H1 (cell line): ENCODE measurements around the gene SPACA7. TPM values are rescaled to one million over a fixed set of nuclear protein-coding genes. Genes with fewer than 3 reads are reported as not detected.

Experiments used
- EGR1 ChIP-seq: IDR thresholded peaks from 2 replicates; pipeline ENCODE4 v1.6.1; 2011; ENCODE audit warnings: low read depth, low read length, borderline replicate concordance
- GTF2F1 ChIP-seq: IDR thresholded peaks from 2 replicates; pipeline ENCODE4 v1.6.1; 2012; ENCODE audit warnings: low read depth, low read length, improper control_type of control experiment, borderline replicate concordance
- HDAC6 ChIP-seq: IDR thresholded peaks from one replicate; pipeline ENCODE4 v1.7.1; 2012; ENCODE audit warnings: low read depth, mild to moderate bottlenecking, inconsistent platforms, low read length, moderate library complexity
- JUND ChIP-seq: IDR thresholded peaks from 2 replicates; pipeline ENCODE4 v1.6.1; 2011; ENCODE audit warnings: mild to moderate bottlenecking, improper control_type of control experiment, low read length
- KDM4A ChIP-seq: IDR thresholded peaks from one replicate; pipeline ENCODE4 v1.7.1; 2012; ENCODE audit warnings: low read depth, mild to moderate bottlenecking, moderate library complexity, low read length, inconsistent platforms; ENCODE audit not compliant: severe bottlenecking
- RBBP5 ChIP-seq: IDR thresholded peaks from 2 replicates; pipeline ENCODE4 v1.7.1; 2012; ENCODE audit warnings: low read depth, mild to moderate bottlenecking, inconsistent platforms, low read length, moderate library complexity, borderline replicate concordance
- RNF2 ChIP-seq: fragments of 200-900, 300-1000 bp; sonication (generic); IDR thresholded peaks from 2 replicates; pipeline ENCODE4 v1.7.1; 2016; ENCODE audit warnings: borderline replicate concordance, low read depth, mild to moderate bottlenecking, antibody characterized with exemption, low read length; ENCODE audit not compliant: poor library complexity, severe bottlenecking; ENCODE audit errors: missing control alignments
- SAP30 ChIP-seq: fragments of 300-600 bp; sonication (generic); IDR thresholded peaks from 2 replicates; pipeline ENCODE4 v1.7.1; 2012; ENCODE audit warnings: low read length, moderate library complexity, mild to moderate bottlenecking, inconsistent platforms; ENCODE audit not compliant: insufficient read depth, insufficient replicate concordance
- SIX5 ChIP-seq: IDR thresholded peaks from 2 replicates; pipeline ENCODE4 v1.6.1; 2011; ENCODE audit warnings: mild to moderate bottlenecking, low read depth, low read length
- ZNF274 ChIP-seq: IDR thresholded peaks from 2 replicates; pipeline ENCODE4 v1.7.0; 2012; ENCODE audit warnings: low read length, borderline replicate concordance; ENCODE audit errors: extremely low read depth
- polyA plus RNA-seq, 7 experiments: library from polyadenylated mRNA; depleted of rRNA in 3 of 7; stranded (reverse) in 5 of 7; unstranded in 2 of 7; fragments of >200 nt in 5 of 7; fragments of 200-250 nt in 2 of 7; gene quantifications; 1 replicate in 5 of 7; 2 replicates in 1 of 7; 4 replicates in 1 of 7; pipeline versions ENCODE4 v1.2.1 to v1.2.3, GENCODE V29; 2011 to 2013; ENCODE audit warnings: missing spikeins in 2 of 7, mixed read lengths in 2 of 7
- total RNA-seq: library from RNA; stranded (reverse); fragmentation: NEBNext Ultra II Directional; extraction: Animal tissue kit (Norgen Biotek cat#: 25700); gene quantifications from 2 replicates; pipeline ENCODE4 v1.2.1, GENCODE V29; 2021
- TF ChIP-seq, protein P1 (sequence below): fragments of 300-600 bp; sonication (generic); IDR thresholded peaks from 2 replicates; pipeline ENCODE4 v1.7.1; 2012; ENCODE audit warnings: low read length, moderate library complexity, mild to moderate bottlenecking, inconsistent platforms; ENCODE audit not compliant: insufficient replicate concordance

Gene SPACA7
- total and polyA plus RNA-seq, 2 of the 8 experiments (the other 6 are each of a cell fraction or from before 2014, with no cell fraction given) = not detected

DNA sequence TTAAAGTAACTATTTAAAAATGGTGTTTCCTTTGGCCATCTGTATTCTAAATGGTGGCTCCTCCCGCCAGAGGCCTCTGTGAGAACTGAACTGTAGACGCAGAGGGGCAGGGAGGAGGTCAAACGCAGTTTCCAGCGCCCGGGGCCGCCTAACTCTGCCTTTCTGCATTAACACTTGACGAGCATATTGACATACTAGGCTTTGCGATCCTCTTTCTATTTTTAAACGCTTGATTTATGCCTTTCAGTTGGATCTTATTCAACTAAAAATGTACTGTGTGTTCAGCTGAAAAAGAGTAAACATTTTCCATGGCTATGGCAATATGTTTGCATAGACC lies 74.7 kb downstream of the SPACA7 start (continued):
- TF ChIP-seq, protein P1, sequence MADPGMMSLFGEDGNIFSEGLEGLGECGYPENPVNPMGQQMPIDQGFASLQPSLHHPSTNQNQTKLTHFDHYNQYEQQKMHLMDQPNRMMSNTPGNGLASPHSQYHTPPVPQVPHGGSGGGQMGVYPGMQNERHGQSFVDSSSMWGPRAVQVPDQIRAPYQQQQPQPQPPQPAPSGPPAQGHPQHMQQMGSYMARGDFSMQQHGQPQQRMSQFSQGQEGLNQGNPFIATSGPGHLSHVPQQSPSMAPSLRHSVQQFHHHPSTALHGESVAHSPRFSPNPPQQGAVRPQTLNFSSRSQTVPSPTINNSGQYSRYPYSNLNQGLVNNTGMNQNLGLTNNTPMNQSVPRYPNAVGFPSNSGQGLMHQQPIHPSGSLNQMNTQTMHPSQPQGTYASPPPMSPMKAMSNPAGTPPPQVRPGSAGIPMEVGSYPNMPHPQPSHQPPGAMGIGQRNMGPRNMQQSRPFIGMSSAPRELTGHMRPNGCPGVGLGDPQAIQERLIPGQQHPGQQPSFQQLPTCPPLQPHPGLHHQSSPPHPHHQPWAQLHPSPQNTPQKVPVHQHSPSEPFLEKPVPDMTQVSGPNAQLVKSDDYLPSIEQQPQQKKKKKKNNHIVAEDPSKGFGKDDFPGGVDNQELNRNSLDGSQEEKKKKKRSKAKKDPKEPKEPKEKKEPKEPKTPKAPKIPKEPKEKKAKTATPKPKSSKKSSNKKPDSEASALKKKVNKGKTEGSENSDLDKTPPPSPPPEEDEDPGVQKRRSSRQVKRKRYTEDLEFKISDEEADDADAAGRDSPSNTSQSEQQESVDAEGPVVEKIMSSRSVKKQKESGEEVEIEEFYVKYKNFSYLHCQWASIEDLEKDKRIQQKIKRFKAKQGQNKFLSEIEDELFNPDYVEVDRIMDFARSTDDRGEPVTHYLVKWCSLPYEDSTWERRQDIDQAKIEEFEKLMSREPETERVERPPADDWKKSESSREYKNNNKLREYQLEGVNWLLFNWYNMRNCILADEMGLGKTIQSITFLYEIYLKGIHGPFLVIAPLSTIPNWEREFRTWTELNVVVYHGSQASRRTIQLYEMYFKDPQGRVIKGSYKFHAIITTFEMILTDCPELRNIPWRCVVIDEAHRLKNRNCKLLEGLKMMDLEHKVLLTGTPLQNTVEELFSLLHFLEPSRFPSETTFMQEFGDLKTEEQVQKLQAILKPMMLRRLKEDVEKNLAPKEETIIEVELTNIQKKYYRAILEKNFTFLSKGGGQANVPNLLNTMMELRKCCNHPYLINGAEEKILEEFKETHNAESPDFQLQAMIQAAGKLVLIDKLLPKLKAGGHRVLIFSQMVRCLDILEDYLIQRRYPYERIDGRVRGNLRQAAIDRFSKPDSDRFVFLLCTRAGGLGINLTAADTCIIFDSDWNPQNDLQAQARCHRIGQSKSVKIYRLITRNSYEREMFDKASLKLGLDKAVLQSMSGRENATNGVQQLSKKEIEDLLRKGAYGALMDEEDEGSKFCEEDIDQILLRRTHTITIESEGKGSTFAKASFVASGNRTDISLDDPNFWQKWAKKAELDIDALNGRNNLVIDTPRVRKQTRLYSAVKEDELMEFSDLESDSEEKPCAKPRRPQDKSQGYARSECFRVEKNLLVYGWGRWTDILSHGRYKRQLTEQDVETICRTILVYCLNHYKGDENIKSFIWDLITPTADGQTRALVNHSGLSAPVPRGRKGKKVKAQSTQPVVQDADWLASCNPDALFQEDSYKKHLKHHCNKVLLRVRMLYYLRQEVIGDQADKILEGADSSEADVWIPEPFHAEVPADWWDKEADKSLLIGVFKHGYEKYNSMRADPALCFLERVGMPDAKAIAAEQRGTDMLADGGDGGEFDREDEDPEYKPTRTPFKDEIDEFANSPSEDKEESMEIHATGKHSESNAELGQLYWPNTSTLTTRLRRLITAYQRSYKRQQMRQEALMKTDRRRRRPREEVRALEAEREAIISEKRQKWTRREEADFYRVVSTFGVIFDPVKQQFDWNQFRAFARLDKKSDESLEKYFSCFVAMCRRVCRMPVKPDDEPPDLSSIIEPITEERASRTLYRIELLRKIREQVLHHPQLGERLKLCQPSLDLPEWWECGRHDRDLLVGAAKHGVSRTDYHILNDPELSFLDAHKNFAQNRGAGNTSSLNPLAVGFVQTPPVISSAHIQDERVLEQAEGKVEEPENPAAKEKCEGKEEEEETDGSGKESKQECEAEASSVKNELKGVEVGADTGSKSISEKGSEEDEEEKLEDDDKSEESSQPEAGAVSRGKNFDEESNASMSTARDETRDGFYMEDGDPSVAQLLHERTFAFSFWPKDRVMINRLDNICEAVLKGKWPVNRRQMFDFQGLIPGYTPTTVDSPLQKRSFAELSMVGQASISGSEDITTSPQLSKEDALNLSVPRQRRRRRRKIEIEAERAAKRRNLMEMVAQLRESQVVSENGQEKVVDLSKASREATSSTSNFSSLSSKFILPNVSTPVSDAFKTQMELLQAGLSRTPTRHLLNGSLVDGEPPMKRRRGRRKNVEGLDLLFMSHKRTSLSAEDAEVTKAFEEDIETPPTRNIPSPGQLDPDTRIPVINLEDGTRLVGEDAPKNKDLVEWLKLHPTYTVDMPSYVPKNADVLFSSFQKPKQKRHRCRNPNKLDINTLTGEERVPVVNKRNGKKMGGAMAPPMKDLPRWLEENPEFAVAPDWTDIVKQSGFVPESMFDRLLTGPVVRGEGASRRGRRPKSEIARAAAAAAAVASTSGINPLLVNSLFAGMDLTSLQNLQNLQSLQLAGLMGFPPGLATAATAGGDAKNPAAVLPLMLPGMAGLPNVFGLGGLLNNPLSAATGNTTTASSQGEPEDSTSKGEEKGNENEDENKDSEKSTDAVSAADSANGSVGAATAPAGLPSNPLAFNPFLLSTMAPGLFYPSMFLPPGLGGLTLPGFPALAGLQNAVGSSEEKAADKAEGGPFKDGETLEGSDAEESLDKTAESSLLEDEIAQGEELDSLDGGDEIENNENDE = no peak
- TF ChIP-seq RNF2 (no peak), KDM4A (no peak), GTF2F1 (no peak), SIX5 (no peak), EGR1 (no peak), ZNF274 (no peak), HDAC6 (no peak), RBBP5 (no peak), SAP30 (no peak), JUND (no peak)
